AG09319 (cell line): ENCODE data around the gene DISC1.

ENCODE experiments used
- DNase-seq: peaks from one replicate; pipeline ENCODE4 v3.0.0-alpha.2; 2010; ENCODE audit warnings: low read depth; ENCODE audit errors: extremely low read depth
- TF ChIP-seq, protein P1 (sequence below): IDR thresholded peaks from 2 replicates; pipeline ENCODE4 v1.5.1; 2011; ENCODE audit warnings: low read depth, mild to moderate bottlenecking, inconsistent platforms, low read length, moderate library complexity

The DISC1 gene

DNA sequence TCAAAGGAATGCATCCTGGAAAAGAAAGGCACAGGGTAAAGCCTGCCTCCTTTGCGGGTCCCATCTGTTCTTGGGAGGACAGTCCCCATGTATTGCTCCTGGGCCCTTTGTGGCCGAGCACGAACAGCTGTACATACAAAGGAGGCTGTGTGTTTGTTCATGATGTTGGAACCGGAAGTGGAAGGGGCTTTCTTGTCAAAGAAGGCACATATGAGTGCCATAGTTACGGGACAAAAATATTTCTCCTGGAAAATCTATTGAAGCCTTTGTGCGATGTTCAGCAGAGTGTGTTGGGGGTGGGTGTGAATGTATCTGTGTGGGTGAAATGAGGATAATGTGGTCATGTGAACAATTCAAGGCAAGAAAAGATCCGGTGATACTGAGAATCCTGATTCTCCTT, 297.6 kb downstream of the DISC1 start:
- no peak for DNase-seq
- TF ChIP-seq, protein P1, sequence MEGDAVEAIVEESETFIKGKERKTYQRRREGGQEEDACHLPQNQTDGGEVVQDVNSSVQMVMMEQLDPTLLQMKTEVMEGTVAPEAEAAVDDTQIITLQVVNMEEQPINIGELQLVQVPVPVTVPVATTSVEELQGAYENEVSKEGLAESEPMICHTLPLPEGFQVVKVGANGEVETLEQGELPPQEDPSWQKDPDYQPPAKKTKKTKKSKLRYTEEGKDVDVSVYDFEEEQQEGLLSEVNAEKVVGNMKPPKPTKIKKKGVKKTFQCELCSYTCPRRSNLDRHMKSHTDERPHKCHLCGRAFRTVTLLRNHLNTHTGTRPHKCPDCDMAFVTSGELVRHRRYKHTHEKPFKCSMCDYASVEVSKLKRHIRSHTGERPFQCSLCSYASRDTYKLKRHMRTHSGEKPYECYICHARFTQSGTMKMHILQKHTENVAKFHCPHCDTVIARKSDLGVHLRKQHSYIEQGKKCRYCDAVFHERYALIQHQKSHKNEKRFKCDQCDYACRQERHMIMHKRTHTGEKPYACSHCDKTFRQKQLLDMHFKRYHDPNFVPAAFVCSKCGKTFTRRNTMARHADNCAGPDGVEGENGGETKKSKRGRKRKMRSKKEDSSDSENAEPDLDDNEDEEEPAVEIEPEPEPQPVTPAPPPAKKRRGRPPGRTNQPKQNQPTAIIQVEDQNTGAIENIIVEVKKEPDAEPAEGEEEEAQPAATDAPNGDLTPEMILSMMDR, result no peak

DNA sequence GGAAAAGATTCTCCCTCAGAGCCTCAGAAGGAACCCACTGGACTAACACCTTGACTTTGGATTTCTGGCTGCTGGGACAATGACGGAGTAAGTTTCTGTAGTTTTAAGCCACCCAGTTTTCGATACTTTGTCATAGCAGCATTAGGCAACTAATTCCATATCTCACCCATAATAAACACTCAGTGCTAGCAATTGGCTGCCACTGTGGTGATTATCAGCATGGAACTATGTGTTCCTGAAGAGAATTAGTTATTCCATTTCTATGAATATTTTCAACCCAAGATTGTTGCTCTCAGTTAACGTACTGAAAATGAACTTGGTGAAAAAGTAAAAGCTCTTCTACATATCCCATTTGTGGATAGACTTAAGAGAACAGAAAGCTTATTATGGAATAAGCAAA, 299.3 kb downstream of the DISC1 start:
- no peak for DNase-seq
- TF ChIP-seq, protein P1, result no peak

DNA sequence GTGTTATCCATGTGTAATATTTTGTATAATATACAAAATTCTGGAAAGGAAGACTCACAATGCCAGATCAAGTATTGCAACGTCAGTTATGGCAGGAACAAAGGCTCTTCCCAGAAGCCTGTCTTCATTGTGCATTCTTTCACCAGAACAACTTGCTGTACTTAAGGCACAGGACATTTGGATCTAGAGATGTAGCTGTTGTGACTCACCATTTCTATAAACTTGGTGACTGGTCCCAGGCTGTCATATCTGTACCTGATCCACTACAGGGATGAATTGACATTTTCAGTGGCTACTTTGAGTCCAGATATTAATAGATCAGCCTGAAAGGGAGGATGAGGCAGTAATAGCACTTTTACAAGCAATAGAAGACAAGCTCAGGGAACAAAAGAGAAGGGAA, 299.8 kb downstream of the DISC1 start:
- DNase-seq, result no peak

DNA sequence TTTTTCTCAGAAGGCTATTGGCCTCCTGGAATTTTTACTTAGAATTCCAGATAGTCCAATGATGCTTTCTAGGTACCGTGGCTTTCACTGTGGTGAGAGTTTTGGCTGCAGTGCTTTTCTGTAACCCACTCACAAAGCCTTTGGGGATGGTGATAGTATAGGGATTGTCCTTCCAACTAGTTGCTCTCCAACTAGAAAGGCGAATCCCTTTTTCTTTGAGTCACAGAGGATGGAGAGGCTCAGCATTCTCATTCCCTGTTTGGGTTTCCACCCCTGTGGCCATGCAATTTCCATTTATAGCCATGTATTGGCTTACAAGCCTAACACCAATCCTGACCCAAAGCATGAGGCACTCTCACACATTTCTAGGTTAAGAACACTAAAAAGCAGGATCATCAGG, 300.3 kb downstream of the DISC1 start:
- TF ChIP-seq, protein P1, result no peak
- DNase-seq, result no peak

More for the DNA sequence above, 299.8 kb downstream of the DISC1 start:
- TF ChIP-seq, protein P1, result no peak

DNA sequence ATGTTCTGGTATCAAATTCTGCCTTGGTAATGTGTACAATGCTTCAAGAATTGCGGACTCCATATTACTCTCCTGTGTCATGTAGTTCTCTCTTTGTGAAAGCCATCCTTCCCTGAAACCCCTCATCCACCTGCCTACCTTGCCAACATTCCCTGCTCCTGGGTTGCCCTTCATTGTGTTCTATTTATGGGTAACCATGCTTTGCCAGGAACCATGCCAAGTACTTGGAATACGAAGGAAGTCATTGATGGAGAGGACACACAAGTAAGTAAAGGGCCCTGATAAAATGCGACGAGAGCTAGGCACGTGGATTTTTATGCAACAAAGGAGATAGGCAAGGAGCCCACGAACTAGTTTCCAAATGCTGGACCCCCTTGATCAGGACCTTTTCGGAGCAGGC, 300.8 kb downstream of the DISC1 start:
- DNase-seq, result no peak
- TF ChIP-seq, protein P1, result no peak

DNA sequence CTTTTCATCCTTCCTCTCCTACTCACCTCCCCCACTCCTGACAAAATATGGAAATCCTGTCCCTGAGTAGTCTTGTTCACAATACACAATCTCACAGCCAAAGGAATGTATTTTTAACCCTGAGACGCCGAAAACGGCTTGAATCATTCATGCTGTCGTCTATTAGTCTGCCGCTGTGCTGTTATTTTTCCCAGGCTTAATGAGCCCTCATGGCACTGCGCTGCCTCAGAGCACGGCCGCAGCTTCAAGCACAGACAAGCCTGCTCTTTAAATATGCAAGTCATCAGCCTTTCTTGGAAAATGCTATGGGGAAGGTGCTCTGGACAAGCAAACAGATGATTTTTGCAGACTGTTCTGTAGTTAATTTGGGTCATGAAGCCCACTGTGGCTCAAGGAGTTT, 302.7 kb downstream of the DISC1 start:
- DNase-seq, result no peak
- TF ChIP-seq, protein P1, result no peak

DNA sequence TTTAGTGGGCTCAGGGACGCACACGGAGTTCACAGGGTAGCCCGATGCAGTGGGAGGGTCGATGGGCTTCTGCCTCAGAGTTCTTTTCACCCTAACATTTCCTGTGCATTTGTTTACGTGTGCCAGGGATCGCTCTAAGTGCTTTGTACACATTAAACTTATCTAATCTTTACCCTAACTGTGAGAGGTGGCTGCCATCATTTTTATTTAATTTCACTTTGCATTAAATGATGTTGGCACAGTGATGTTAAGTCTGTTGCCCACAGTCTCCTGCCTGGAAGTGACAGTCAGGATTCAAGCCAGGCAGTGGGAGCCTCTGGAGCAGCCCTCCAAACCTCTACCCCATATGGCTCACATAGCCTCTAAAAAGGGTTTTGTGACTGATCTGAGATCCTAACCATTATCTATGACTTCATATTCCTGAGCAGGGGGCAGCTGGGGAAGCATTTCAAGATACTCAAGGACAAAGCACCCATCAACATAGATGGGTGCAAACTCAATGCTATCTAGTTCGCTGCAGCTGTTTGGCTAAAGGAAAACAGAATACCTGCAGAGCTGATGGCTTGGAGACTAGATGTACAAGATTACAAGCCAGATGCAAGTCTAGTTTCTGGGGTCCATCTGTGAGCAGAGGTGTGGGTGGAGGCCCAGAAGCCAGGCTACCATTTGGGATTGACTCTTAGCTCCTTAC, 303.8 kb downstream of the DISC1 start:
- DNase-seq, result no peak
- TF ChIP-seq, protein P1, result no peak
